Liver (tissue), 2 donors: Measurements from ENCODE around the gene CLDN10.

Source experiments
- REST ChIP-seq: IDR thresholded peaks from 2 replicates; pipeline ENCODE4 v1.6.1; 2016; ENCODE audit warnings: antibody characterized with exemption, mild to moderate bottlenecking
- SP1 ChIP-seq: IDR thresholded peaks from 2 replicates; pipeline ENCODE4 v1.6.1; 2018; ENCODE audit warnings: antibody characterized with exemption, mild to moderate bottlenecking
- YY1 ChIP-seq: IDR thresholded peaks from 2 replicates; pipeline ENCODE4 v1.6.1; 2016; ENCODE audit warnings: antibody characterized with exemption, mild to moderate bottlenecking
- donor health status: healthy.

DNA sequence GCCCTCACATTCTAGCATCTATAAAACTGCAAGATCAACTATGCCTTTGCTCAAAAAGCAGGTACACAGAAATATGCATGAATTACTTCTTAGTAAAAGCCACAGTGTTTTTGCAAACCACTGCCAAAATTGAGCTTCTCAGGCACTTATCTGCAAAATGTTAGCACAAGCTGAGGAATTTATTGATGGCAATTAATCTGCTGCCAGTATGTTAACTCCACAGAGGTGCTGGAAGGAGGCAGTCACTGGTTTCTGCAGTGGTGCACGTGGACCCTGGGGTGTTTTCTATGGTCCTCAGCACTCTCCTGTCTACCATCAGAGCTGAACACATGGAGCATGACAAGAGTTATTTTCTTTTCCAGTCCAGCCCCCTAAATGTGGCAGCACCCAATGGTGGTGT, 44.2 kb downstream of the CLDN10 start:
- TF ChIP-seq YY1: no peak
- TF ChIP-seq SP1: no peak
- TF ChIP-seq REST: no peak
